H9 (cell line): ENCODE results near the gene GAS6. TPM values are rescaled to one million over a fixed set of nuclear protein-coding genes. Genes with fewer than 3 reads are reported as not detected.

ENCODE experiments used
- DNase-seq: peaks from one replicate; pipeline ENCODE4 v3.0.0-alpha.2; 2017
- H2AFZ ChIP-seq: one replicate; pipeline ENCODE4 v1.6.1; 2013; ENCODE audit warnings: mild to moderate bottlenecking, low read length, control low read depth, moderate library complexity
- H2AK5ac ChIP-seq: 2 replicates; pipeline ENCODE4 v1.6.1; 2013; ENCODE audit warnings: low read length, control low read depth, mixed read lengths; ENCODE audit not compliant: insufficient read length
- H2BK120ac ChIP-seq: one replicate; pipeline ENCODE4 v1.6.1; 2013; ENCODE audit warnings: low read depth, mild to moderate bottlenecking, low read length, control low read depth, inconsistent platforms; ENCODE audit not compliant: poor library complexity, severe bottlenecking
- H2BK12ac ChIP-seq: 2 replicates; pipeline ENCODE4 v1.6.1; 2013; ENCODE audit warnings: low read length, control low read depth, mixed read lengths, low read depth; ENCODE audit not compliant: insufficient read length
- H2BK15ac ChIP-seq: 2 replicates; pipeline ENCODE4 v1.6.1; 2013; ENCODE audit warnings: low read depth, low read length, control low read depth
- H2BK20ac ChIP-seq: one replicate; pipeline ENCODE4 v1.6.1; 2013; ENCODE audit warnings: low read depth, mild to moderate bottlenecking, low read length, control low read depth, inconsistent platforms; ENCODE audit not compliant: poor library complexity, severe bottlenecking
- H2BK5ac ChIP-seq: 2 replicates; pipeline ENCODE4 v1.6.1; 2013; ENCODE audit warnings: low read length, control low read depth, mixed read lengths; ENCODE audit not compliant: insufficient read length
- H3K14ac ChIP-seq: 2 replicates; pipeline ENCODE4 v1.6.1; 2013; ENCODE audit warnings: low read length, control low read depth; ENCODE audit not compliant: insufficient read depth
- H3K18ac ChIP-seq: 2 replicates; pipeline ENCODE4 v1.6.1; 2013; ENCODE audit warnings: low read depth, mild to moderate bottlenecking, mixed read lengths, low read length, control low read depth; ENCODE audit not compliant: insufficient read length
- H3K23ac ChIP-seq: 2 replicates; pipeline ENCODE4 v1.6.1; 2013; ENCODE audit warnings: low read length, control low read depth, mixed read lengths, low read depth; ENCODE audit not compliant: insufficient read length
- H3K23me2 ChIP-seq: 2 replicates; pipeline ENCODE4 v1.6.1; 2013; ENCODE audit warnings: low read depth, mild to moderate bottlenecking, mixed read lengths, low read length, control low read depth; ENCODE audit not compliant: insufficient read length, poor library complexity, severe bottlenecking
- H3K27ac ChIP-seq: 2 replicates; pipeline ENCODE4 v1.5.1; 2013; ENCODE audit warnings: low read length, control low read depth, mixed read lengths, low read depth; ENCODE audit not compliant: insufficient read length
- H3K27me3 ChIP-seq: 2 replicates; pipeline ENCODE4 v1.6.1; 2013; ENCODE audit warnings: low read length, control low read depth, inconsistent platforms; ENCODE audit not compliant: insufficient read depth
- H3K4ac ChIP-seq: 2 replicates; pipeline ENCODE4 v1.6.1; 2013; ENCODE audit warnings: low read depth, mild to moderate bottlenecking, control low read depth, inconsistent platforms, low read length, moderate library complexity
- H3K4me1 ChIP-seq: 2 replicates; pipeline ENCODE4 v1.6.1; 2013; ENCODE audit warnings: low read length, control low read depth, inconsistent platforms; ENCODE audit not compliant: insufficient read depth
- H3K4me2 ChIP-seq: 2 replicates; pipeline ENCODE4 v1.6.1; 2013; ENCODE audit warnings: low read length, control low read depth, mixed read lengths; ENCODE audit not compliant: insufficient read length, insufficient read depth
- H3K56ac ChIP-seq: 2 replicates; pipeline ENCODE4 v1.6.1; 2013; ENCODE audit warnings: low read depth, mild to moderate bottlenecking, mixed read lengths, low read length, control low read depth; ENCODE audit not compliant: insufficient read length
- H3K79me1 ChIP-seq: 2 replicates; pipeline ENCODE4 v1.6.1; 2013; ENCODE audit warnings: low read depth, mild to moderate bottlenecking, moderate library complexity, low read length, control low read depth, inconsistent platforms; ENCODE audit not compliant: insufficient read depth, poor library complexity, severe bottlenecking
- H3K79me2 ChIP-seq: 2 replicates; pipeline ENCODE4 v1.6.1; 2013; ENCODE audit warnings: low read length, control low read depth, inconsistent platforms; ENCODE audit not compliant: insufficient read depth
- H3K9ac ChIP-seq: 2 replicates; pipeline ENCODE4 v1.6.1; 2013; ENCODE audit warnings: low read length, control low read depth, mixed read lengths; ENCODE audit not compliant: insufficient read length; ENCODE audit errors: extremely low read depth
- H3K9me3 ChIP-seq: one replicate; pipeline ENCODE4 v1.6.1; 2013; ENCODE audit warnings: low read depth, low read length, inconsistent platforms; ENCODE audit not compliant: control insufficient read depth
- H3T11ph ChIP-seq: one replicate; pipeline ENCODE4 v1.6.1; 2013; ENCODE audit warnings: mild to moderate bottlenecking, low read length, control low read depth, inconsistent platforms
- H4K20me1 ChIP-seq: one replicate; pipeline ENCODE4 v1.6.1; 2013; ENCODE audit not compliant: control insufficient read depth, insufficient read length, insufficient read depth
- H4K5ac ChIP-seq: 2 replicates; pipeline ENCODE4 v1.6.1; 2013; ENCODE audit warnings: low read depth, mild to moderate bottlenecking, mixed read lengths, low read length, control low read depth; ENCODE audit not compliant: insufficient read length
- H4K8ac ChIP-seq: replicated peaks from 2 replicates; pipeline ENCODE4 v1.6.1; 2013; ENCODE audit warnings: low read length, control low read depth, mixed read lengths, low read depth; ENCODE audit not compliant: insufficient read length
- H4K91ac ChIP-seq: 2 replicates; pipeline ENCODE4 v1.6.1; 2013; ENCODE audit warnings: low read depth, mild to moderate bottlenecking, moderate library complexity, mixed read lengths, low read length, control low read depth; ENCODE audit not compliant: insufficient read length
- H3K27ac Mint-ChIP-seq, 3 experiments: 2 replicates in 2 of 3; 3 replicates in 1 of 3; pipeline ENCODE4 v1.8.0; 2020 to 2021; ENCODE audit warnings: mixed read lengths in 3 of 3, mild to moderate bottlenecking in 1 of 3, moderate library complexity in 1 of 3
- H3K27me3 Mint-ChIP-seq: 2 replicates; pipeline ENCODE4 v1.8.0; 2021; ENCODE audit warnings: low read depth, mild to moderate bottlenecking, moderate library complexity, mixed read lengths
- H3K36me3 Mint-ChIP-seq, 3 experiments: 2 replicates in 2 of 3; 3 replicates in 1 of 3; pipeline ENCODE4 v1.8.0; 2020 to 2021; ENCODE audit warnings: low read depth in 3 of 3, mixed read lengths in 3 of 3; ENCODE audit not compliant: insufficient read depth in 1 of 3
- H3K4me1 Mint-ChIP-seq, 2 experiments: 2 replicates each; pipeline ENCODE4 v1.8.0; 2020; ENCODE audit warnings: mixed read lengths in 2 of 2
- H3K4me3 Mint-ChIP-seq, 2 experiments: 2 replicates in 1 of 2; 3 replicates in 1 of 2; pipeline ENCODE4 v1.8.0; 2020 to 2021; ENCODE audit warnings: mild to moderate bottlenecking in 2 of 2, mixed read lengths in 2 of 2, moderate library complexity in 1 of 2
- H3K9me3 Mint-ChIP-seq, 2 experiments: 2 replicates in 1 of 2; 3 replicates in 1 of 2; pipeline ENCODE4 v1.8.0; 2020; ENCODE audit warnings: mild to moderate bottlenecking in 2 of 2, mixed read lengths in 2 of 2, moderate library complexity in 1 of 2
- CTCF ChIP-seq: fragments of 200-600 bp; sonication (generic); conservative IDR thresholded peaks from 3 replicates; pipeline ENCODE4 v1.8.0; 2021; ENCODE audit warnings: antibody characterized with exemption, mild to moderate bottlenecking
- WGBS: extraction: QIAGEN DNeasy Blood & Tissue Kit; methylation state at CpG from one replicate; pipeline ENCODE4 v1.1.7; 2013; ENCODE audit warnings: missing lambda C conversion rate, low lambda C conversion rate, mixed read lengths; ENCODE audit not compliant: insufficient read length; ENCODE audit errors: extremely low coverage; 5-methylcytosine and 5-hydroxymethylcytosine counted together
- total RNA-seq: library from RNA; stranded (reverse); gene quantifications from 2 replicates; pipeline ENCODE4 v1.2.1, GENCODE V29; 2021

The GAS6 gene
- total RNA-seq, 1 experiment from 2014 or later: 20.5 TPM

GRCh38 chr13:113788413-113789135 lies 75.3 kb downstream of the GAS6 start:
- Mint-ChIP-seq H3K9me3 (peaks cover 10 to 12% of the 10 kb centered on the region in 2 experiments), H3K36me3 (peaks cover 2 to 10% (median 5%) of the 10 kb centered on the region in 3 experiments), H3K4me3 (no peak overlapping the region), H3K4me1 (peaks cover 0 to 3% of the 10 kb centered on the region in 2 experiments; a peak in 2 of 4 replicates), H3K27me3 (peaks cover 9% of the 10 kb centered on the region), H3K27ac (no peak overlapping the region)
- TF ChIP-seq CTCF: no peak
- Histone ChIP-seq H3K4ac (no peak overlapping the region), H2AFZ (no peak overlapping the region), H2AK5ac (no peak overlapping the region), H4K5ac (no peak overlapping the region), H3K4me1 (no peaks in the 10 kb centered on the region; the same call in 1 of the 2 replicates), H3K14ac (no peak overlapping the region), H3K18ac (peak overlapping the region; percentile 21), H2BK5ac (no peak overlapping the region), H3K79me1 (no peaks in the 10 kb centered on the region), H3T11ph (no peak overlapping the region), H3K27me3 (no peaks in the 10 kb centered on the region), H2BK120ac (no peak overlapping the region), H3K9me3 (no peaks in the 10 kb centered on the region), H3K23ac (no peak overlapping the region), H3K27ac (no peak overlapping the region), H3K4me2 (no peak overlapping the region), H2BK15ac (no peak overlapping the region), H3K23me2 (no peaks in the 10 kb centered on the region), H3K56ac (no peak overlapping the region), H4K8ac (no peak overlapping the region), H4K20me1 (no peaks in the 10 kb centered on the region), H3K79me2 (no peaks in the 10 kb centered on the region), H4K91ac (no peak overlapping the region), H3K9ac (no peak overlapping the region), H2BK20ac (no peak overlapping the region), H2BK12ac (no peak overlapping the region)
- DNase-seq: no peak
- no CpG with 5 or more reads among the region's 31 CpGs for WGBS
